HCT116 (cell line): ENCODE results near the gene LRRK1. TPM values are rescaled to one million over a fixed set of nuclear protein-coding genes. Genes with fewer than 3 reads are reported as not detected.

Source experiments
- ATAC-seq: fragments of 200-7000 bp; cut with Tn5 transposase; 2 replicates; pipeline ENCODE4 v1.9.1; 2020; ENCODE audit warnings: mild to moderate bottlenecking, moderate library complexity
- BruUV-seq: library from RNA; stranded (reverse); fragments of 400-500 nt; replicated peaks from 2 replicates; lab custom pipeline; 2021; lab: Mats Ljungman, UMichigan
- CTCF ChIA-PET: fragments of 300-600 bp; sonication (Branson Sonifier 250); formaldehyde crosslinking; loops from one replicate; lab custom pipeline; 2021; ENCODE audit warnings: antibody characterized with exemption; lab: Charles Lee
- POLR2A ChIA-PET: fragments of 300-600, 350-600 bp; sonication (Branson Sonifier 250); formaldehyde crosslinking; loops from one replicate; lab custom pipeline; 2021; ENCODE audit warnings: antibody characterized with exemption; lab: Charles Lee
- RAD21 ChIA-PET, 2 experiments: fragments of 300-600 bp; sonication (Branson Sonifier 250); formaldehyde crosslinking; loops; one replicate each; lab custom pipeline; 2023; ENCODE audit warnings: low total read pairs in 2 of 2; ENCODE audit not compliant: uncharacterized antibody in 2 of 2, unreplicated experiment in 2 of 2, low non-redundant PET in 1 of 2; lab: Charles Lee
- DNase-seq: peaks from one replicate; pipeline ENCODE4 v3.0.0-alpha.2; 2010; ENCODE audit warnings: low read depth, low spot score
- H2AFZ ChIP-seq: fragments of 200-600 bp; shearing (Covaris generic), sonication (generic); 2 replicates; pipeline ENCODE4 v1.6.1; 2017; ENCODE audit warnings: low read depth, mixed run types, mixed read lengths, antibody characterized with exemption, low read length; ENCODE audit not compliant: poor library complexity, severe bottlenecking
- H3K27ac ChIP-seq: 2 replicates; pipeline ENCODE4 v1.5.1; 2012; ENCODE audit warnings: low read depth, low read length
- H3K27me3 ChIP-seq: fragments of 200-600 bp; sonication (generic); 2 replicates; pipeline ENCODE4 v1.6.1; 2016; ENCODE audit warnings: mixed run types, low read length, mixed read lengths; ENCODE audit not compliant: insufficient read depth
- H3K36me3 ChIP-seq, 2 experiments: fragments of 200-500 bp in 1 of 2; fragments of 200-600 bp in 1 of 2; sonication (Bioruptor generic) in 1 of 2; sonication (generic) in 1 of 2; 2 replicates each; pipeline versions ENCODE4 v1.5.1 to v1.6.1; 2014 to 2016; ENCODE audit warnings: low read length in 2 of 2, inconsistent platforms in 1 of 2, mixed read lengths in 1 of 2, mixed run types in 1 of 2; ENCODE audit not compliant: insufficient read depth in 2 of 2, control insufficient read depth in 1 of 2
- H3K4me1 ChIP-seq, 2 experiments: fragments of 200-600 bp in 1 of 2; sonication (generic) in 1 of 2; 2 replicates each; pipeline versions ENCODE4 v1.5.1 to v1.6.1; 2012 to 2017; ENCODE audit warnings: low read length in 2 of 2, inconsistent platforms in 1 of 2, mild to moderate bottlenecking in 1 of 2, mixed read lengths in 1 of 2, mixed run types in 1 of 2, moderate library complexity in 1 of 2; ENCODE audit not compliant: insufficient read depth in 2 of 2, control insufficient read depth in 1 of 2
- H3K4me2 ChIP-seq: fragments of 200-600 bp; sonication (generic); 2 replicates; pipeline ENCODE4 v1.6.1; 2017; ENCODE audit warnings: mixed run types, low read length, mixed read lengths
- H3K4me3 ChIP-seq, 2 experiments: fragments of 200-600 bp in 1 of 2; sonication (generic) in 1 of 2; replicated peaks in 1 of 2; 2 replicates each; pipeline ENCODE4 v1.5.1; 2011 to 2016; ENCODE audit warnings: low read length in 2 of 2, control low read depth in 1 of 2, low read depth in 1 of 2, mild to moderate bottlenecking in 1 of 2, mixed read lengths in 1 of 2, mixed run types in 1 of 2
- H3K79me2 ChIP-seq: fragments of 200-600 bp; sonication (generic); 2 replicates; pipeline ENCODE4 v1.6.1; 2017; ENCODE audit warnings: mild to moderate bottlenecking, mixed run types, low read length, moderate library complexity, mixed read lengths; ENCODE audit not compliant: insufficient read depth
- H3K9ac ChIP-seq: fragments of 200-600 bp; sonication (generic); 2 replicates; pipeline ENCODE4 v1.6.1; 2016; ENCODE audit warnings: low read length, mixed read lengths
- H3K9me2 ChIP-seq: fragments of 200-600 bp; sonication (generic), shearing (Covaris generic); 2 replicates; pipeline ENCODE4 v1.6.1; 2017; ENCODE audit warnings: mixed run types, mild to moderate bottlenecking, moderate library complexity; ENCODE audit not compliant: insufficient read depth
- H3K9me3 ChIP-seq, 2 experiments: fragments of 200-500 bp in 1 of 2; fragments of 200-600 bp in 1 of 2; sonication (Bioruptor generic) in 1 of 2; sonication (generic) in 1 of 2; 2 replicates each; pipeline ENCODE4 v1.6.1; 2014 to 2017; ENCODE audit warnings: low read length in 2 of 2, mixed read lengths in 2 of 2, inconsistent platforms in 1 of 2, low read depth in 1 of 2, mild to moderate bottlenecking in 1 of 2, mixed run types in 1 of 2, moderate library complexity in 1 of 2; ENCODE audit not compliant: control insufficient read depth in 1 of 2, insufficient read depth in 1 of 2
- H4K20me1 ChIP-seq: fragments of 200-600 bp; sonication (generic), shearing (Covaris generic); 2 replicates; pipeline ENCODE4 v1.6.1; 2017; ENCODE audit warnings: mixed run types, mild to moderate bottlenecking, moderate library complexity; ENCODE audit not compliant: insufficient read depth
- CBX3 ChIP-seq: IDR thresholded peaks from 2 replicates; pipeline ENCODE4 v1.6.1; 2012; ENCODE audit warnings: low read depth
- EZH2phosphoT487 ChIP-seq: fragments of 200-600 bp; IDR thresholded peaks from 2 replicates; pipeline ENCODE4 v1.6.1; 2018; ENCODE audit warnings: antibody characterized with exemption, borderline replicate concordance
- FOSL1 ChIP-seq: IDR thresholded peaks from 2 replicates; pipeline ENCODE4 v1.6.1; 2012; ENCODE audit warnings: low read depth
- POLR2AphosphoS5 ChIP-seq: IDR thresholded peaks from 2 replicates; pipeline ENCODE4 v1.6.1; 2011; ENCODE audit warnings: mild to moderate bottlenecking, low read depth, low read length, moderate library complexity
- RAD21 ChIP-seq: IDR thresholded peaks from 2 replicates; pipeline ENCODE4 v1.6.1; 2012; ENCODE audit warnings: low read depth, mild to moderate bottlenecking
- SP1 ChIP-seq: IDR thresholded peaks from 2 replicates; pipeline ENCODE4 v1.6.1; 2012; ENCODE audit warnings: low read depth
- SRF ChIP-seq: IDR thresholded peaks from 2 replicates; pipeline ENCODE4 v1.6.1; 2012; ENCODE audit warnings: low read depth
- TCF7L2 ChIP-seq: IDR thresholded peaks from 2 replicates; pipeline ENCODE4 v1.7.0; 2011; ENCODE audit warnings: borderline replicate concordance, inconsistent platforms; ENCODE audit not compliant: insufficient read depth, insufficient read length; ENCODE audit errors: extremely low read depth
- YY1 ChIP-seq: IDR thresholded peaks from 2 replicates; pipeline ENCODE4 v1.6.1; 2011; ENCODE audit warnings: low read length, low read depth, moderate library complexity, mild to moderate bottlenecking; ENCODE audit not compliant: insufficient replicate concordance; ENCODE audit errors: extremely low read depth
- ZNF274 ChIP-seq: fragments of 200-500 bp; sonication (Bioruptor generic); IDR thresholded peaks from 2 replicates; pipeline ENCODE4 v1.6.1; 2014; ENCODE audit warnings: mild to moderate bottlenecking, low read depth, low read length, inconsistent platforms
- intact Hi-C: fragments of 100-400 bp; cut with micrococcal nuclease; formaldehyde crosslinking; loops from 2 replicates; pipeline ENCODE4 v1.10.0; 2022
- total RNA-seq: library from RNA; stranded (reverse); gene quantifications from one replicate; pipeline ENCODE4 v1.2.1, GENCODE V29; 2021; ENCODE audit not compliant: unreplicated experiment
- TF ChIP-seq, protein P1 (sequence below): IDR thresholded peaks from 2 replicates; pipeline ENCODE4 v1.6.1; 2012; ENCODE audit warnings: low read depth
- TF ChIP-seq, protein P2 (sequence below): IDR thresholded peaks from 2 replicates; pipeline ENCODE4 v1.6.1; 2012

Gene LRRK1
- total RNA-seq, 1 experiment from 2014 or later: 21.6 TPM

DNA sequence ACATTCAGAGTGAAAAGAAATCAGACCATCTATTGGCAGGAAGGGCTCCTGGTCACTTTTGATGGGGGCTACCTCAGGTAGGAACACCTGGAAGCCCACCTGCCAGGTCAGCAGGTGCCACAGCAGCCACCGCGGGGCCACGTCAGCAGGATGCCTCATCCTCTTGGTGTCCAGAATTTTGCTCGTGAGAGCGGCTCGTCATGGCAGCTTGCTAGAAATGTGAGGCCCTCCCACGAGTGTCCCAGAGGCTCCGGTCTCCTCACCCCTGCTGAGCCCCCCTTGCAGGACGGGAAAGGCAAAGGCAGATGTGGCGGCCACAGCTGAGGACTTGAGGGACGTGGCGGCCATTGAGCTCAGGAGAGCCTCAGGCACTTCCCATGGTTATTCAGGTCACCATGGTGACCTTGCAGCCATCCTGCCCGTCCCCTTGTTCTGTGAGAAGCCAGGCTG, 129.4 kb downstream of the LRRK1 start (continued):
- TF ChIP-seq, protein P1, sequence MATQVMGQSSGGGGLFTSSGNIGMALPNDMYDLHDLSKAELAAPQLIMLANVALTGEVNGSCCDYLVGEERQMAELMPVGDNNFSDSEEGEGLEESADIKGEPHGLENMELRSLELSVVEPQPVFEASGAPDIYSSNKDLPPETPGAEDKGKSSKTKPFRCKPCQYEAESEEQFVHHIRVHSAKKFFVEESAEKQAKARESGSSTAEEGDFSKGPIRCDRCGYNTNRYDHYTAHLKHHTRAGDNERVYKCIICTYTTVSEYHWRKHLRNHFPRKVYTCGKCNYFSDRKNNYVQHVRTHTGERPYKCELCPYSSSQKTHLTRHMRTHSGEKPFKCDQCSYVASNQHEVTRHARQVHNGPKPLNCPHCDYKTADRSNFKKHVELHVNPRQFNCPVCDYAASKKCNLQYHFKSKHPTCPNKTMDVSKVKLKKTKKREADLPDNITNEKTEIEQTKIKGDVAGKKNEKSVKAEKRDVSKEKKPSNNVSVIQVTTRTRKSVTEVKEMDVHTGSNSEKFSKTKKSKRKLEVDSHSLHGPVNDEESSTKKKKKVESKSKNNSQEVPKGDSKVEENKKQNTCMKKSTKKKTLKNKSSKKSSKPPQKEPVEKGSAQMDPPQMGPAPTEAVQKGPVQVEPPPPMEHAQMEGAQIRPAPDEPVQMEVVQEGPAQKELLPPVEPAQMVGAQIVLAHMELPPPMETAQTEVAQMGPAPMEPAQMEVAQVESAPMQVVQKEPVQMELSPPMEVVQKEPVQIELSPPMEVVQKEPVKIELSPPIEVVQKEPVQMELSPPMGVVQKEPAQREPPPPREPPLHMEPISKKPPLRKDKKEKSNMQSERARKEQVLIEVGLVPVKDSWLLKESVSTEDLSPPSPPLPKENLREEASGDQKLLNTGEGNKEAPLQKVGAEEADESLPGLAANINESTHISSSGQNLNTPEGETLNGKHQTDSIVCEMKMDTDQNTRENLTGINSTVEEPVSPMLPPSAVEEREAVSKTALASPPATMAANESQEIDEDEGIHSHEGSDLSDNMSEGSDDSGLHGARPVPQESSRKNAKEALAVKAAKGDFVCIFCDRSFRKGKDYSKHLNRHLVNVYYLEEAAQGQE: no peak
- TF ChIP-seq YY1: no peak

DNA sequence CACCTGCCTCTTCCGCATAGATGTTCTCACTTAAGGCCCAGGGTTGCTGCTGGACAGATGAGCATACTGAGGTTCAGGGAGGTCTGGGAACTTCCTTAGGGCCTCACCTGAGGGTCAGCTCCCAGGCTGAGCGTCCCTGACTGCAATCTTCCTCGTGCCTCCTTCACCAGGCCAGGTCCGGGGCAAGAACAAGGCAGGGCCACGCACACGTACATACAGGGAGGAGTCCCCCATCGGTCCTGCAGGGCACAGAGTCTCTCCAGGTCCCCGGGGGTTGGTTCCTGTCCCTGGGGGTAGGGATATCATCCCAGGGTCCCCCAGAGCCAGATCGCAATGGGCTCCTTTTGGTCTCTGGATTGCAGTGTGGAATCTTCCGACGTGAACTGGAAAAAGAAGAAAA, 130.1 kb downstream of the LRRK1 start:
- RAD21 ChIA-PET: no interaction called here
- no peak for TF ChIP-seq ZNF274
- no peak for TF ChIP-seq RAD21
- TF ChIP-seq EZH2phosphoT487: no peak
- no peak for TF ChIP-seq POLR2AphosphoS5
- no peak for TF ChIP-seq TCF7L2
- TF ChIP-seq, protein P1: no peak
- TF ChIP-seq CBX3: no peak
- TF ChIP-seq, protein P2, sequence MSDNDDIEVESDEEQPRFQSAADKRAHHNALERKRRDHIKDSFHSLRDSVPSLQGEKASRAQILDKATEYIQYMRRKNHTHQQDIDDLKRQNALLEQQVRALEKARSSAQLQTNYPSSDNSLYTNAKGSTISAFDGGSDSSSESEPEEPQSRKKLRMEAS: no peak
- TF ChIP-seq SP1: no peak
- no peak for TF ChIP-seq YY1
- no peak for TF ChIP-seq SRF
- no peak for TF ChIP-seq FOSL1
- TF ChIP-seq, all 23 proteins: peak for 0
- Histone ChIP-seq H3K4me2 (no peak overlapping the region), H2AFZ (no peak overlapping the region), H3K4me3 (no peak overlapping the region), H3K9me3 (no peaks in the 10 kb centered on the region), H3K27ac (no peak overlapping the region), H3K79me2 (no peaks in the 10 kb centered on the region), H3K9me2 (no peaks in the 10 kb centered on the region), H3K27me3 (no peaks in the 10 kb centered on the region), H4K20me1 (no peaks in the 10 kb centered on the region), H3K4me1 (no peaks in the 10 kb centered on the region), H3K36me3 (no peaks in the 10 kb centered on the region; a peak in 2 of 4 replicates), H3K9ac (no peak overlapping the region)
- CTCF ChIA-PET: no interaction called here
- ATAC-seq (no peak), DNase-seq (no peak)
- intact Hi-C loops: no loop called here
- BruUV-seq: no TSS peak
- POLR2A ChIA-PET: no interaction called here
